PFSK-1 (cell line): ENCODE measurements around the gene NDUFS7.

Experiments used
- FOXP2 ChIP-seq: optimal IDR thresholded peaks from 2 replicates; pipeline ENCODE3; 2011; ENCODE audit warnings: borderline replicate concordance, control low read depth, inconsistent platforms; ENCODE audit not compliant: insufficient read depth; ENCODE audit errors: extremely low read length, extremely low read depth
- POLR2AphosphoS5 ChIP-seq: IDR thresholded peaks from 2 replicates; pipeline ENCODE4 v1.6.1; 2012; ENCODE audit warnings: low read depth, mild to moderate bottlenecking, control low read depth, low read length, moderate library complexity
- REST ChIP-seq, 2 experiments: IDR thresholded peaks; 2 replicates each; pipeline versions ENCODE4 v1.6.1 to v1.8.0; 2011 to 2012; ENCODE audit warnings: low read depth in 2 of 2, low read length in 2 of 2, control low read depth in 1 of 2, inconsistent platforms in 1 of 2, mild to moderate bottlenecking in 1 of 2, moderate library complexity in 1 of 2; ENCODE audit not compliant: insufficient read depth in 1 of 2

DNA sequence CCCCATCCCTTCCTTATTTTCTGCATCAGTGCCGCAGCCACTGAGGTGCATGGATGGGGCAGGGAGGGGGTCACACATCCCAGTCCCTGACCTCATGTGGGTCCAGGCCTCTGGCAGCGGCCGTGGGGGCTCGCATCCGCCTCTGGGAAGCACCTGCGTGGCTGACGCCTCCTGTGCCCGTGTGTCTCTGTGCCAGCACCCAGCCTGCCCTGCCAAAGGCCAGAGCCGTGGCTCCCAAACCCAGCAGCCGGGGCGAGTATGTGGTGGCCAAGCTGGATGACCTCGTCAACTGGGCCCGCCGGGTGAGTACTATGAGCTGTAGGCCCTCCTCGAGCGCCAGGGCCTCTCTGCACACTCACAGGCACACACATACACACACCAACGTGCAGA lies 4.9 kb downstream of the NDUFS7 start:
- TF ChIP-seq FOXP2 (no peak), REST (IDR thresholded peaks at IDR 0.05; ENCODE audit: insufficient read depth in 1 of 2, low read depth in 2 of 2, low read length in 2 of 2) (no peak), POLR2AphosphoS5 (no peak)
